K562 (cell line): ENCODE measurements around the gene TMEM45A. TPM values are rescaled to one million over a fixed set of nuclear protein-coding genes. Genes with fewer than 3 reads are reported as not detected.

Experiments
- BRD9 ChIP-seq: fragments of 450-650 bp; IDR thresholded peaks from 2 replicates; pipeline ENCODE4 v1.6.1; 2018; ENCODE audit warnings: low read depth; ENCODE audit not compliant: partially characterized antibody
- CAMTA2 ChIP-seq: fragments of 250-450 bp; sonication (Bioruptor Pico); conservative IDR thresholded peaks from 2 replicates; pipeline ENCODE4 v1.5.1; 2022
- COPS2 ChIP-seq: fragments of 450-650 bp; conservative IDR thresholded peaks from 2 replicates; pipeline ENCODE4 v1.6.1; 2016; ENCODE audit warnings: mild to moderate bottlenecking, moderate library complexity
- HDAC6 ChIP-seq: IDR thresholded peaks from 2 replicates; pipeline ENCODE4 v1.6.1; 2012; ENCODE audit warnings: low read depth, mild to moderate bottlenecking, control low read depth, inconsistent platforms, low read length, moderate library complexity
- HNRNPLL ChIP-seq: fragments of 200-400 bp; formaldehyde crosslinking; IDR thresholded peaks from 2 replicates; pipeline ENCODE4 v1.6.1; 2017; ENCODE audit warnings: low read length, low read depth, mild to moderate bottlenecking; ENCODE audit not compliant: poor library complexity, severe bottlenecking
- ILK ChIP-seq: fragments of 450-650 bp; IDR thresholded peaks from 2 replicates; pipeline ENCODE4 v1.6.1; 2016; ENCODE audit warnings: missing genetic modification characterization, low read depth, mild to moderate bottlenecking, missing compliant biosample characterization, moderate library complexity, borderline replicate concordance
- MECOM ChIP-seq: fragments of 250-450 bp; sonication (Bioruptor Pico); IDR thresholded peaks from 2 replicates; pipeline ENCODE4 v1.8.0; 2022; ENCODE audit warnings: inconsistent platforms
- NEUROD1 ChIP-seq: fragments of 150-350 bp; IDR thresholded peaks from 2 replicates; pipeline ENCODE4 v1.6.1; 2014; ENCODE audit warnings: borderline replicate concordance, low read length, low read depth; ENCODE audit not compliant: partially characterized antibody
- NKRF ChIP-seq: fragments of 450-650 bp; IDR thresholded peaks from 2 replicates; pipeline ENCODE4 v1.6.1; 2016; ENCODE audit warnings: borderline replicate concordance
- PTBP1 ChIP-seq: fragments of 200-400 bp; formaldehyde crosslinking; IDR thresholded peaks from 2 replicates; pipeline ENCODE4 v1.6.1; 2017; ENCODE audit warnings: low read depth, low read length
- SAP30 ChIP-seq: fragments of 200-600 bp; sonication (generic); IDR thresholded peaks from 2 replicates; pipeline ENCODE4 v1.6.1; 2012; ENCODE audit warnings: borderline replicate concordance, low read depth, mild to moderate bottlenecking, moderate library complexity, low read length, control low read depth, inconsistent platforms; ENCODE audit not compliant: insufficient read depth, poor library complexity, severe bottlenecking
- SRSF1 ChIP-seq: fragments of 200-400 bp; formaldehyde crosslinking; IDR thresholded peaks from 2 replicates; pipeline ENCODE4 v1.6.1; 2017; ENCODE audit warnings: mild to moderate bottlenecking, low read depth, low read length, moderate library complexity
- SRSF3 ChIP-seq: fragments of 200-400 bp; formaldehyde crosslinking; IDR thresholded peaks from 2 replicates; pipeline ENCODE4 v1.6.1; 2016; ENCODE audit warnings: mild to moderate bottlenecking, low read length, moderate library complexity; ENCODE audit not compliant: insufficient read depth
- TAL1 ChIP-seq: fragments of 450-650 bp; IDR thresholded peaks from 2 replicates; pipeline ENCODE4 v1.6.1; 2016; ENCODE audit warnings: mild to moderate bottlenecking
- ZBTB26 ChIP-seq: fragments of 450-650 bp; formaldehyde crosslinking; IDR thresholded peaks from 2 replicates; pipeline ENCODE4 v1.4.0; 2022; ENCODE audit warnings: missing genetic modification characterization
- ZBTB49 ChIP-seq: sonication (generic); formaldehyde crosslinking; IDR thresholded peaks from 2 replicates; pipeline ENCODE4 v1.8.0; 2022; ENCODE audit warnings: missing genetic modification reagents, mild to moderate bottlenecking, borderline replicate concordance
- ZFP36 ChIP-seq: fragments of 150-350 bp; IDR thresholded peaks from 2 replicates; pipeline ENCODE4 v1.6.1; 2018; ENCODE audit warnings: low read length, low read depth; ENCODE audit not compliant: partially characterized antibody
- ZNF696 ChIP-seq: fragments of 250-450 bp; sonication (Bioruptor Pico); conservative IDR thresholded peaks from 2 replicates; pipeline ENCODE4 v1.4.0; 2020; ENCODE audit warnings: mild to moderate bottlenecking, moderate library complexity
- polyA plus RNA-seq, 8 experiments: library from polyadenylated mRNA; depleted of rRNA in 4 of 8; stranded (reverse) in 5 of 8; unstranded in 3 of 8; fragments of >200 nt; fragmentation: Nextera tagmentation in 2 of 8; fragmentation: Illumina TruSeq in 1 of 8; extraction: Ambion mirVana in 2 of 8; extraction: Trizol in 1 of 8; gene quantifications; 2 replicates each; pipeline versions ENCODE4 v1.2.1 to v1.2.3, GENCODE V29; 2011 to 2014; ENCODE audit warnings: inconsistent platforms in 1 of 8, missing spikeins in 1 of 8
- total RNA-seq, 7 experiments: library from RNA; depleted of rRNA in 6 of 7; stranded (reverse); fragments of >200 nt in 6 of 7; fragmentation: Illumina TruSeq in 2 of 7; extraction: Trizol in 2 of 7; gene quantifications; 2 replicates each; pipeline versions ENCODE4 v1.2.1 to v1.2.3, GENCODE V29; 2011 to 2021; ENCODE audit warnings: low replicate concordance in 1 of 7

Gene TMEM45A
- total and polyA plus RNA-seq, 9 of the 15 experiments (the other 6 are each of a cell fraction or from before 2014, with no cell fraction given), result 0.41 to 4.1 (median 0.95) TPM

GRCh38 chr3:100492059-100493006, at the start of gene TMEM45A (continued):
- TF ChIP-seq ZBTB26 (CRISPR knock-in tag), result no peak
- TF ChIP-seq ZNF696 (CRISPR knock-in tag), result no peak
- no peak for TF ChIP-seq SAP30
- TF ChIP-seq MECOM (CRISPR knock-in tag), result no peak
- no peak for TF ChIP-seq SRSF3
- TF ChIP-seq CAMTA2 (CRISPR knock-in tag), result no peak
- TF ChIP-seq TAL1, result no peak
- no peak for TF ChIP-seq NKRF
- TF ChIP-seq ZBTB49 (CRISPR knock-in tag), result no peak
- no peak for TF ChIP-seq ZFP36
- TF ChIP-seq PTBP1, result no peak
- peak; percentile 59 for TF ChIP-seq NEUROD1
- no peak for TF ChIP-seq COPS2
- TF ChIP-seq BRD9, result no peak
- TF ChIP-seq HNRNPLL, result no peak
- TF ChIP-seq SRSF1, result no peak
- TF ChIP-seq ILK (tag), result no peak
- no peak for TF ChIP-seq HDAC6
